Stomach (tissue), 9 donors: Measurements from ENCODE around the gene ESRRG. TPM values are rescaled to one million over a fixed set of nuclear protein-coding genes. Genes with fewer than 3 reads are reported as not detected.

Experiments used
- DNase-seq, 2 donors: peaks; one replicate each; pipeline versions ENCODE4 v3.0.0 to v3.0.0-alpha.2; 2013 to 2019
- H3K27ac ChIP-seq, 5 donors: fragments of 200-600 bp in 4 of 5; sonication (generic) in 4 of 5; one replicate each; pipeline ENCODE4 v1.5.1; 2013 to 2019; ENCODE audit warnings: mild to moderate bottlenecking in 1 of 5, moderate library complexity in 1 of 5
- H3K27me3 ChIP-seq, 3 donors: fragments of 200-600 bp; sonication (generic); one replicate each; pipeline ENCODE4 v1.5.1; 2017 to 2019; ENCODE audit warnings: mixed run types in 1 of 3
- H3K36me3 ChIP-seq, 4 donors: fragments of 200-600 bp; sonication (generic); 1 replicate in 3 of 4; 2 replicates in 1 of 4; pipeline ENCODE4 v1.5.1; 2016 to 2019
- H3K4me1 ChIP-seq, 4 donors: fragments of 200-600 bp; sonication (generic); one replicate each; pipeline ENCODE4 v1.5.1; 2016 to 2019
- H3K4me3 ChIP-seq, 4 donors: fragments of 200-600 bp; sonication (generic) in 3 of 4; one replicate each; pipeline ENCODE4 v1.5.1; 2016 to 2019; ENCODE audit warnings: mild to moderate bottlenecking in 1 of 4
- H3K9me3 ChIP-seq, 4 donors: fragments of 200-600 bp; sonication (generic); one replicate each; pipeline ENCODE4 v1.5.1; 2016 to 2019
- EP300 ChIP-seq: sonication (generic); formaldehyde crosslinking; IDR thresholded peaks from one replicate; pipeline ENCODE4 v1.6.1; 2017; ENCODE audit warnings: antibody characterized with exemption
- POLR2A ChIP-seq, 4 donors: fragments of 450-650 bp; IDR thresholded peaks; one replicate each; pipeline ENCODE4 v1.6.1; 2016; ENCODE audit warnings: antibody characterized with exemption in 4 of 4, control low read depth in 2 of 4, mild to moderate bottlenecking in 1 of 4, moderate library complexity in 1 of 4
- POLR2AphosphoS5 ChIP-seq, 3 donors: sonication (generic); formaldehyde crosslinking; IDR thresholded peaks; one replicate each; pipeline ENCODE4 v1.6.1; 2016; ENCODE audit warnings: antibody characterized with exemption in 3 of 3
- WGBS, 5 donors: extraction: QIAGEN DNeasy Blood & Tissue Kit in 3 of 5; methylation state at CpG; one replicate each; pipeline versions ENCODE4 v1.1.5 to v1.1.7; 2013 to 2018; 5-methylcytosine and 5-hydroxymethylcytosine counted together
- intact Hi-C: fragments of 100-400 bp; cut with DNase I; formaldehyde crosslinking; loops from one replicate; pipeline ENCODE4 v1.15.1; 2023; ENCODE audit warnings: low total_unique reads
- polyA plus RNA-seq, 3 donors: library from polyadenylated mRNA; stranded (reverse); fragments of 200-250 nt; gene quantifications; one replicate each; pipeline ENCODE4 v1.2.3, GENCODE V29; 2013
- total RNA-seq, 5 donors: library from RNA; depleted of rRNA; stranded (reverse); fragments of >200 nt; gene quantifications; one replicate each; pipeline versions ENCODE4 v1.1.0 to v1.2.3, GENCODE V29; 2014 to 2016
- TF ChIP-seq, protein P1 (sequence below), 7 experiments: fragments of 450-650 bp in 4 of 7; fragments of 200-600 bp in 3 of 7; sonication (generic) in 3 of 7; IDR thresholded peaks; one replicate each; pipeline ENCODE4 v1.5.1; 2016 to 2019; ENCODE audit warnings: antibody characterized with exemption in 7 of 7, control low read depth in 2 of 7, mild to moderate bottlenecking in 1 of 7
- donor health status: healthy with polysubstance abuse.
- donor health status: Bipolar disorder and iron deficiency.
- donor health status: healthy.

The ESRRG gene
- total and polyA plus RNA-seq, 8 donors = 0.29 to 247 (median 34.2) TPM

DNA sequence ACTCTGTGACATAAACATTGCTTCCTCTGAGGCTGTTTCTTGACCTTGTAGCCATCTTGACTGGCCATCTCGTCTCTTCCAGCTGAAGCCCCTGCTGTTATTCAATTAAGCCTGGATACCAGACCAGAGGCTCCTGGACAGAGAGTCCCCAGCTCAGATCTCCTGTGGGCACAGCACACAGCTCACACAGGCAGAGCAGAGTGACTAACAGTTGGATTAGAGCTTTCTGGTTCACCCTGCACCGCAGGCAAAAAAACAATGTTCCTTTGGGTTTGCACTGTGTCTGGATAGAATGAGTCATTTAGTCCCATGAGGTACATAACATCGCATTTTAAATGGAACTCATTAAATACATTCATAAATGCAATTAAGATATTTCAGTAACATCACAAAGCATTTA, 266.5 kb downstream of the ESRRG start:
- H3K27me3 ChIP-seq = no peaks in the 10 kb centered on the region
- no peak overlapping the region for H3K4me3 ChIP-seq
- TF ChIP-seq POLR2AphosphoS5 (IDR thresholded peaks at IDR 0.05) (no peak), EP300 (no peak)
- 69 to 89% (median 86%) methylated on average over 3 of the region's 3 CpGs for WGBS, 5 donors
- no peak for DNase-seq
- H3K4me1 ChIP-seq = peaks cover 0 to 1% (median 0%) of the 10 kb centered on the region in 4 donors
- no peaks in the 10 kb centered on the region for H3K36me3 ChIP-seq
- no peaks in the 10 kb centered on the region for H3K9me3 ChIP-seq
- intact Hi-C loops = no loop called here
- H3K27ac ChIP-seq = no peak overlapping the region

DNA sequence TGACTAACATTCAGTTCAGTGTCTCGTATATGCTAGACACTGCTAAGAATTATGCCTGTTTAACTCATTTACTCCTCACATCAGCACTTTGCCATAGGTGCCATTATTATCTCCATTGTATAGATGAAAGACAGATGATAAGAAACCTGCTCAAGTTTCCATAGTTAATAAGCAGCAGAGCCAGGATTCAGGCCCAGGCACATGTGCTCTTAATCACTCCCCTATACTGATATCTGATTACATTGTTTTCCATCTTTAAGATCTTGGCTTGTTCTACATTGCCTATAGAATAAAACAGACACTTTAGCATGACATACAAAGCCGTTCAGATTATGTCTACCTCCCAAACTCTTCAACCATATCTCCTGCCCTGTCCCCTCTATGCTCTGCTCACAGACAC, 269.5 kb downstream of the ESRRG start:
- Histone ChIP-seq H3K9me3 (no peaks in the 10 kb centered on the region), H3K4me1 (no peaks in the 10 kb centered on the region), H3K36me3 (no peaks in the 10 kb centered on the region), H3K27ac (no peak overlapping the region), H3K27me3 (no peaks in the 10 kb centered on the region), H3K4me3 (no peak overlapping the region)
- TF ChIP-seq, protein P1, sequence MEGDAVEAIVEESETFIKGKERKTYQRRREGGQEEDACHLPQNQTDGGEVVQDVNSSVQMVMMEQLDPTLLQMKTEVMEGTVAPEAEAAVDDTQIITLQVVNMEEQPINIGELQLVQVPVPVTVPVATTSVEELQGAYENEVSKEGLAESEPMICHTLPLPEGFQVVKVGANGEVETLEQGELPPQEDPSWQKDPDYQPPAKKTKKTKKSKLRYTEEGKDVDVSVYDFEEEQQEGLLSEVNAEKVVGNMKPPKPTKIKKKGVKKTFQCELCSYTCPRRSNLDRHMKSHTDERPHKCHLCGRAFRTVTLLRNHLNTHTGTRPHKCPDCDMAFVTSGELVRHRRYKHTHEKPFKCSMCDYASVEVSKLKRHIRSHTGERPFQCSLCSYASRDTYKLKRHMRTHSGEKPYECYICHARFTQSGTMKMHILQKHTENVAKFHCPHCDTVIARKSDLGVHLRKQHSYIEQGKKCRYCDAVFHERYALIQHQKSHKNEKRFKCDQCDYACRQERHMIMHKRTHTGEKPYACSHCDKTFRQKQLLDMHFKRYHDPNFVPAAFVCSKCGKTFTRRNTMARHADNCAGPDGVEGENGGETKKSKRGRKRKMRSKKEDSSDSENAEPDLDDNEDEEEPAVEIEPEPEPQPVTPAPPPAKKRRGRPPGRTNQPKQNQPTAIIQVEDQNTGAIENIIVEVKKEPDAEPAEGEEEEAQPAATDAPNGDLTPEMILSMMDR (IDR thresholded peaks at IDR 0.05) = no peak
- TF ChIP-seq POLR2AphosphoS5 (IDR thresholded peaks at IDR 0.05) (no peak), EP300 (no peak), POLR2A (IDR thresholded peaks at IDR 0.05) (no peak)
- WGBS, 5 donors = 54 to 78% (median 63%) methylated on average over 2 of the region's 2 CpGs
- intact Hi-C loops = no loop called here
- no peak for DNase-seq
